ENCODE results near the gene DNMT1. TPM values are rescaled to one million over a fixed set of nuclear protein-coding genes. Genes with fewer than 3 reads are reported as not detected.
"Not testable (repeated sequence)": the region's sequence is repeated elsewhere in the genome, so short reads cannot be mapped to it uniquely, and the experiment has no call there.

Gene DNMT1
- total RNA-seq, 1 experiment from 2014 or later: 210 TPM

DNA sequence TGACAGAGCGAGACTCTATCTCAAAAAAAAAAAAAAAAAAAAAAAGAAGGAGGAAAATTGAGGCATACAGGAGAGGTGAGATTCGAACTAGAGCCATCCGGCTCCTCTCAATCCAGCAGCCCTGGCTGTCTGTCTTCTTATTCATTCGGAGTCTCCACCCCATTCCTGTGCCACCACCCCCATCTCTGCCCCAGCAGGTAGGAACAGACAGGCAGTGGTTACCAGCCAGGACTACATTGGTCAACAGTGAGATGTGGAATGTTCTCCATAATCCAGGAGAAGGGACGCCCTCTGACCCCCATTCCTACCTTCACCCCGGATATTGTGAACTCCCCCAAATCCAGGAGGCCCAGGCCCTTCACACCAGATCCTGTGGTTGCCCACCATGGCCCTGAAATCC lies 42.9 kb upstream of the DNMT1 start:
- Mint-ChIP-seq H3K4me1 (peaks cover 6% of the 10 kb centered on the region), H3K36me3 (no peaks in the 10 kb centered on the region), H3K4me3 (no peak overlapping the region), H3K27me3 (ENCODE audit: low read depth) (no peaks in the 10 kb centered on the region), H3K27ac (no peak overlapping the region), H3K9me3 (no peaks in the 10 kb centered on the region)
- CTCF ChIA-PET: interaction anchor here (0.7 to 1.5 kb wide), 3 partner anchors 12 to 90 kb away, joined by 3 to 5 read pairs (median 4); no protein-coding TSS in a partner anchor
- TF ChIP-seq STAT6 (CRISPR knock-in tag; conservative IDR thresholded peaks at IDR 0.05; ENCODE audit: low read depth) (no peak), NR3C1 (CRISPR knock-in tag; conservative IDR thresholded peaks at IDR 0.05; ENCODE audit: low read depth) (no peak), SOX15 (CRISPR knock-in tag; IDR thresholded peaks at IDR 0.05) (no peak), ZNF416 (CRISPR knock-in tag; IDR thresholded peaks at IDR 0.05) (no peak), ZNF232 (CRISPR knock-in tag; IDR thresholded peaks at IDR 0.05) (no peak)
- TF ChIP-seq, protein P1, sequence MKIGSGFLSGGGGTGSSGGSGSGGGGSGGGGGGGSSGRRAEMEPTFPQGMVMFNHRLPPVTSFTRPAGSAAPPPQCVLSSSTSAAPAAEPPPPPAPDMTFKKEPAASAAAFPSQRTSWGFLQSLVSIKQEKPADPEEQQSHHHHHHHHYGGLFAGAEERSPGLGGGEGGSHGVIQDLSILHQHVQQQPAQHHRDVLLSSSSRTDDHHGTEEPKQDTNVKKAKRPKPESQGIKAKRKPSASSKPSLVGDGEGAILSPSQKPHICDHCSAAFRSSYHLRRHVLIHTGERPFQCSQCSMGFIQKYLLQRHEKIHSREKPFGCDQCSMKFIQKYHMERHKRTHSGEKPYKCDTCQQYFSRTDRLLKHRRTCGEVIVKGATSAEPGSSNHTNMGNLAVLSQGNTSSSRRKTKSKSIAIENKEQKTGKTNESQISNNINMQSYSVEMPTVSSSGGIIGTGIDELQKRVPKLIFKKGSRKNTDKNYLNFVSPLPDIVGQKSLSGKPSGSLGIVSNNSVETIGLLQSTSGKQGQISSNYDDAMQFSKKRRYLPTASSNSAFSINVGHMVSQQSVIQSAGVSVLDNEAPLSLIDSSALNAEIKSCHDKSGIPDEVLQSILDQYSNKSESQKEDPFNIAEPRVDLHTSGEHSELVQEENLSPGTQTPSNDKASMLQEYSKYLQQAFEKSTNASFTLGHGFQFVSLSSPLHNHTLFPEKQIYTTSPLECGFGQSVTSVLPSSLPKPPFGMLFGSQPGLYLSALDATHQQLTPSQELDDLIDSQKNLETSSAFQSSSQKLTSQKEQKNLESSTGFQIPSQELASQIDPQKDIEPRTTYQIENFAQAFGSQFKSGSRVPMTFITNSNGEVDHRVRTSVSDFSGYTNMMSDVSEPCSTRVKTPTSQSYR (CRISPR knock-in tag; IDR thresholded peaks at IDR 0.05): no peak
- POLR2A ChIA-PET: no interaction called here
- DNase-seq (ENCODE audit: low spot score): no peak
- ATAC-seq: no peak

- H3K9me3 Mint-ChIP-seq; H3K4me3 Mint-ChIP-seq; H3K27me3 Mint-ChIP-seq (ENCODE audit: low read depth); H3K4me1 Mint-ChIP-seq; H3K36me3 Mint-ChIP-seq; POLR2A ChIA-PET; H3K27ac Mint-ChIP-seq; DNase-seq (ENCODE audit: low spot score); ATAC-seq: not testable (repeated sequence)
- CTCF ChIA-PET: interaction anchor here (1.1 to 2.9 kb wide), 4 partner anchors 8 to 23 kb away, joined by 4 to 11 read pairs (median 9); no protein-coding TSS in a partner anchor
Measured at GRCh38 chr19:10235409-10235808, 40.7 kb upstream of the DNMT1 start.

DNA sequence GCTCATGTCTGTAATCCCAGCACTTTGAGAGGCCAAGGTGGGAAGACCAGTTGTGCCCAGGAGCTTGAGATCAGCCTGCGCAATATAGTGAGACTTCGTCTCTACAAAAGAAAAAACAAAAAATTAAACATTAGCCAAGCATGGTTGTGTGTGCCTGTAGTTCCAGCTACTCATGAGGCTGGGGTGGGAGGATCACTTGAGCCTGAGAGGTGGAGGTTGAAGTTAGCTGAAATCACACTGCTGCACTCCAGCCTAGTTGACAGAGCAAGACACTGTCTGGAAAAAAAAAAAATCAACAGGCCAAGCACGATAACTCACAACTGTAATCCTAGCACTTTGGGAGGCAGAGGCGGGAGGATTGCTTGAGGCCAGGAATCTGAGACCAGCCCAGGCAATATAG lies 40.2 kb upstream of the DNMT1 start:
- Mint-ChIP-seq H3K9me3 (no peaks in the 10 kb centered on the region), H3K4me1 (peaks cover 6% of the 10 kb centered on the region), H3K27ac (no peak overlapping the region), H3K27me3 (ENCODE audit: low read depth) (no peaks in the 10 kb centered on the region; the same call in 1 of the 2 replicates), H3K36me3 (no peaks in the 10 kb centered on the region), H3K4me3 (no peak overlapping the region)
- POLR2A ChIA-PET: no interaction called here
- DNase-seq (ENCODE audit: low spot score): no peak
- TF ChIP-seq ZNF423 (CRISPR knock-in tag; IDR thresholded peaks at IDR 0.05) (no peak), NFE2L1 (CRISPR knock-in tag; IDR thresholded peaks at IDR 0.05) (no peak), TEAD4 (CRISPR knock-in tag; IDR thresholded peaks at IDR 0.05) (no peak), ZNF396 (CRISPR knock-in tag; IDR thresholded peaks at IDR 0.05; ENCODE audit: borderline replicate concordance) (no peak), NR1H2 (CRISPR knock-in tag; IDR thresholded peaks at IDR 0.05) (no peak), OVOL2 (CRISPR knock-in tag; IDR thresholded peaks at IDR 0.05; ENCODE audit: borderline replicate concordance) (no peak), SP1 (CRISPR knock-in tag; conservative IDR thresholded peaks at IDR 0.05) (no peak), GRHL2 (CRISPR knock-in tag; IDR thresholded peaks at IDR 0.05; ENCODE audit: insufficient replicate concordance, severe bottlenecking) (no peak), RELA (CRISPR knock-in tag; IDR thresholded peaks at IDR 0.05; ENCODE audit: borderline replicate concordance) (no peak), CDX4 (CRISPR knock-in tag; IDR thresholded peaks at IDR 0.05; ENCODE audit: borderline replicate concordance) (no peak)
- CTCF ChIA-PET: interaction anchor here (0.7 to 2.9 kb wide), 3 partner anchors 15 to 43 kb away, joined by 3 to 11 read pairs (median 10); no protein-coding TSS in a partner anchor
- no peak for ATAC-seq

Measured in WTC11 (cell line).